OCI-LY3 (cell line): Measurements from ENCODE around the gene OR2A25.

Experiments
- H2AFZ ChIP-seq: fragments of 200-600, 300-600 bp; shearing (Covaris generic); 2 replicates; pipeline ENCODE4 v1.6.0; 2014; ENCODE audit warnings: antibody characterized with exemption, low read depth, low read length
- H3K27ac ChIP-seq: fragments of 200-600, 300-600 bp; sonication (generic); 2 replicates; pipeline ENCODE4 v1.5.1; 2014; ENCODE audit warnings: mild to moderate bottlenecking, low read length, moderate library complexity, mixed read lengths
- H3K27me3 ChIP-seq: fragments of 200-600, 300-600 bp; sonication (generic); 2 replicates; pipeline ENCODE4 v1.6.1; 2014; ENCODE audit warnings: low read depth, low read length, mixed read lengths
- H3K36me3 ChIP-seq: fragments of 200-600, 300-600 bp; sonication (generic); replicated peaks from 2 replicates; pipeline ENCODE3; 2014; ENCODE audit warnings: low read depth, low read length, mixed read lengths
- H3K4me1 ChIP-seq: fragments of 300-600, 200-600 bp; sonication (generic); 2 replicates; pipeline ENCODE4 v1.6.1; 2014; ENCODE audit warnings: low read length, mixed read lengths
- H3K4me2 ChIP-seq: fragments of 200-600, 300-600 bp; sonication (generic); 2 replicates; pipeline ENCODE4 v1.6.1; 2014; ENCODE audit warnings: low read length, mixed read lengths
- H3K4me3 ChIP-seq: fragments of 300-600, 200-600 bp; sonication (generic); 2 replicates; pipeline ENCODE4 v1.5.1; 2014; ENCODE audit warnings: antibody characterized with exemption, mild to moderate bottlenecking, low read length, moderate library complexity
- H3K79me2 ChIP-seq: fragments of 300-600, 200-600 bp; shearing (Covaris generic); 2 replicates; pipeline ENCODE4 v1.6.1; 2014; ENCODE audit warnings: mild to moderate bottlenecking, low read length, mixed read lengths
- H3K9ac ChIP-seq: fragments of 300-600, 200-600 bp; shearing (Covaris generic); 2 replicates; pipeline ENCODE4 v1.6.0; 2014; ENCODE audit warnings: mild to moderate bottlenecking, low read length, moderate library complexity
- H3K9me3 ChIP-seq: fragments of 200-600, 300-600 bp; shearing (Covaris generic); 2 replicates; pipeline ENCODE4 v1.6.1; 2014; ENCODE audit warnings: low read length, mixed read lengths; ENCODE audit not compliant: insufficient read depth
- H4K20me1 ChIP-seq: fragments of 200-600, 300-600 bp; sonication (generic); 2 replicates; pipeline ENCODE4 v1.6.1; 2016; ENCODE audit warnings: low read length, mixed read lengths; ENCODE audit not compliant: insufficient read depth
- EZH2phosphoT487 ChIP-seq: fragments of 200-600 bp; shearing (Covaris generic); IDR thresholded peaks from 2 replicates; pipeline ENCODE4 v1.6.1; 2018; ENCODE audit warnings: antibody characterized with exemption, mixed run types, low read depth
- TF ChIP-seq, protein P1 (sequence below): fragments of 200-600, 300-600 bp; sonication (generic); IDR thresholded peaks from 2 replicates; pipeline ENCODE4 v1.5.1; 2014; ENCODE audit warnings: antibody characterized with exemption, low read length, low read depth

OR2A25 gene

DNA sequence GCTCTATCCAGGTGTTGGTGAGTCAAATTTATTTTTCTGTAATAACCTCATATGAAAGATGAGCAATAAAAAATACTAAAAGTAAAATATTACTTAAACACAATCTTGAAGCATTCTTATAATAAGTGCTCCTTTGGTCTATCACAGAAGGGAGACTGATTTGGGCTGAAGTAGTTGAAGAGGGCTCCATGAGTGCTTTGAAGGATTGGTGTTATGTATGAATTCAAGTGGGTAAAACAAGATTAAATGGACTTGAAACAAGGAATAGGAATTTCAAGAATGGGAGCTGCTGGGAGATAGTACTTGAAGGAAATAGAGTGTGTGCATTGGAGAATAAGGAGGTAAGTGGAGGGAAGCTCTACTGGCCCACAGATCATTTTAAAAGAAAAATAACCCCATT, 32.4 kb downstream of the OR2A25 start:
- no peak overlapping the region for H3K9ac ChIP-seq
- peaks cover 12% of the 10 kb centered on the region for H3K4me1 ChIP-seq
- peaks cover 22% of the 10 kb centered on the region; the same call in 1 of the 2 replicates for H3K27me3 ChIP-seq
- no peak overlapping the region for H3K27ac ChIP-seq
- no peaks in the 10 kb centered on the region for H3K36me3 ChIP-seq
- no peak overlapping the region for H3K4me3 ChIP-seq
- H3K4me2 ChIP-seq, result no peak overlapping the region
- no peaks in the 10 kb centered on the region for H3K79me2 ChIP-seq
- TF ChIP-seq, protein P1, sequence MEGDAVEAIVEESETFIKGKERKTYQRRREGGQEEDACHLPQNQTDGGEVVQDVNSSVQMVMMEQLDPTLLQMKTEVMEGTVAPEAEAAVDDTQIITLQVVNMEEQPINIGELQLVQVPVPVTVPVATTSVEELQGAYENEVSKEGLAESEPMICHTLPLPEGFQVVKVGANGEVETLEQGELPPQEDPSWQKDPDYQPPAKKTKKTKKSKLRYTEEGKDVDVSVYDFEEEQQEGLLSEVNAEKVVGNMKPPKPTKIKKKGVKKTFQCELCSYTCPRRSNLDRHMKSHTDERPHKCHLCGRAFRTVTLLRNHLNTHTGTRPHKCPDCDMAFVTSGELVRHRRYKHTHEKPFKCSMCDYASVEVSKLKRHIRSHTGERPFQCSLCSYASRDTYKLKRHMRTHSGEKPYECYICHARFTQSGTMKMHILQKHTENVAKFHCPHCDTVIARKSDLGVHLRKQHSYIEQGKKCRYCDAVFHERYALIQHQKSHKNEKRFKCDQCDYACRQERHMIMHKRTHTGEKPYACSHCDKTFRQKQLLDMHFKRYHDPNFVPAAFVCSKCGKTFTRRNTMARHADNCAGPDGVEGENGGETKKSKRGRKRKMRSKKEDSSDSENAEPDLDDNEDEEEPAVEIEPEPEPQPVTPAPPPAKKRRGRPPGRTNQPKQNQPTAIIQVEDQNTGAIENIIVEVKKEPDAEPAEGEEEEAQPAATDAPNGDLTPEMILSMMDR, result no peak
- TF ChIP-seq EZH2phosphoT487, result no peak
- H4K20me1 ChIP-seq, result no peaks in the 10 kb centered on the region
- H3K9me3 ChIP-seq, result no peaks in the 10 kb centered on the region
- no peak overlapping the region for H2AFZ ChIP-seq

DNA sequence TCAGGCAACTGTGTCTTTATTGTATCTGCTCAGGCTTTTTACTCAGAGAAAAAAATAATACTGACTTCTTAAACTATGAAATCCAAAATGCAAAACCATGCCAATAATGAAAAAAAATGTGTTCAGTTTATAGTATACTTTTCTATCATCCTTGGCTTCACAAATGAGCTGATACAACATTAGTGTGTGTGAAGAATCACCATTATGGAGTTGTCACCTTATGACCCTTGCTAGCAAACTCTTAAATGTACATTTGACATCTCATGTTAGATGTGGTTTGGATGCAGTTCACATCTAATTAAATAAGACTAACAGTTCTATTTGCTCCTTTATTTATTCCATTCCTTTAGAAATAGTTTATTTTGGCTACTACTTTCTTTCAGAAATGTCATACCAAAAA, 35.6 kb downstream of the OR2A25 start:
- Histone ChIP-seq H2AFZ (no peak overlapping the region), H3K36me3 (no peaks in the 10 kb centered on the region), H3K9me3 (no peaks in the 10 kb centered on the region), H3K4me1 (peaks cover 12% of the 10 kb centered on the region), H4K20me1 (no peaks in the 10 kb centered on the region), H3K9ac (no peak overlapping the region), H3K4me3 (no peak overlapping the region), H3K27me3 (peaks cover 15% of the 10 kb centered on the region; the same call in 1 of the 2 replicates), H3K27ac (no peak overlapping the region), H3K79me2 (no peaks in the 10 kb centered on the region), H3K4me2 (no peak overlapping the region)
- no peak for TF ChIP-seq EZH2phosphoT487
- TF ChIP-seq, protein P1, result no peak

- no peaks in the 10 kb centered on the region for H3K79me2 ChIP-seq
- H3K4me1 ChIP-seq, result peaks cover 12% of the 10 kb centered on the region
- no peak within 1 kb of the TSS for H3K4me2 ChIP-seq
- no peak within 1 kb of the TSS for H3K27ac ChIP-seq
- peaks cover 12% of the 10 kb centered on the region; the same call in 1 of the 2 replicates for H3K27me3 ChIP-seq
- TF ChIP-seq EZH2phosphoT487, result no peak
- TF ChIP-seq, protein P1, result no peak
- no peak within 1 kb of the TSS for H3K4me3 ChIP-seq
- H3K9ac ChIP-seq, result no peak within 1 kb of the TSS
- H2AFZ ChIP-seq, result no peak within 1 kb of the TSS
- no peaks in the 10 kb centered on the region for H3K9me3 ChIP-seq
- no peaks in the 10 kb centered on the region for H4K20me1 ChIP-seq
- H3K36me3 ChIP-seq, result no peaks in the 10 kb centered on the region
Measured at GRCh38 chr7:144109283-144109682, 39.7 kb downstream of the OR2A25 start, which contains the start of gene OR2A2. Gene OR2A2 (plus strand): TSS chr7:144109583. CDS start chr7:144109583, 0 bp downstream.

DNA sequence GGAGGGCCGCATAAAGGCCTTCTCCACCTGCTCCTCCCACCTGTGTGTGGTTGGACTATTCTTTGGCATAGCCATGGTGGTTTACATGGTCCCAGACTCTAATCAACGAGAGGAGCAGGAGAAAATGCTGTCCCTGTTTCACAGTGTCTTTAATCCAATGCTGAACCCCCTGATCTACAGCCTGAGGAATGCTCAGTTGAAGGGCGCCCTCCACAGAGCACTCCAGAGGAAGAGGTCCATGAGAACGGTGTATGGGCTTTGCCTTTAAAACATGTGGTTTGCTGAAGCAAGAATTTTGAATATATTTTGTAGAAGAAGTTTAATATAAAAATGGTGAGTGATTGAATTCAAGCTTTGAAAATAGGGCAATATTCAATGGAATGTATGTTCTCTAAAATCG, 40.7 kb downstream of the OR2A25 start:
- no peaks in the 10 kb centered on the region for H4K20me1 ChIP-seq
- no peak overlapping the region for H3K4me3 ChIP-seq
- no peak overlapping the region for H2AFZ ChIP-seq
- H3K27ac ChIP-seq, result no peak overlapping the region
- TF ChIP-seq, protein P1, result no peak
- TF ChIP-seq EZH2phosphoT487, result no peak
- no peaks in the 10 kb centered on the region for H3K79me2 ChIP-seq
- H3K9ac ChIP-seq, result no peak overlapping the region
- H3K27me3 ChIP-seq, result peaks cover 5% of the 10 kb centered on the region; the same call in 1 of the 2 replicates
- H3K4me1 ChIP-seq, result peaks cover 12% of the 10 kb centered on the region
- H3K4me2 ChIP-seq, result no peak overlapping the region
- H3K9me3 ChIP-seq, result no peaks in the 10 kb centered on the region
- no peaks in the 10 kb centered on the region for H3K36me3 ChIP-seq
